SK-N-SH (cell line): ENCODE results near the gene BNIP5. TPM values are rescaled to one million over a fixed set of nuclear protein-coding genes. Genes with fewer than 3 reads are reported as not detected.

Experiments used
- CTCF ChIA-PET: fragments of 300-600, 350-600 bp; formaldehyde crosslinking; extraction: SDS; loops from one replicate; lab custom pipeline; 2021; lab: Yijun Ruan, JAX
- POLR2A ChIA-PET: fragments of 350-600 bp; sonication (Branson Sonifier 250); formaldehyde crosslinking; extraction: SDS; loops from one replicate; lab custom pipeline; 2020; ENCODE audit warnings: antibody characterized with exemption, inconsistent platforms; lab: Yijun Ruan, JAX
- DNase-seq: peaks from one replicate; pipeline ENCODE4 v3.0.0; 2012
- H2AFZ ChIP-seq: fragments of 200-600 bp; sonication (generic); 2 replicates; pipeline ENCODE4 v1.8.1; 2016; ENCODE audit warnings: antibody characterized with exemption, mild to moderate bottlenecking, low read depth
- H3F3A ChIP-seq: fragments of 200-600 bp; sonication (generic); replicated peaks from 2 replicates; pipeline ENCODE3; 2016; ENCODE audit warnings: antibody characterized with exemption, mild to moderate bottlenecking; ENCODE audit not compliant: insufficient read depth
- H3K27ac ChIP-seq, 2 experiments: fragments of 200-500 bp in 1 of 2; fragments of 200-600 bp in 1 of 2; sonication (Bioruptor generic) in 1 of 2; sonication (generic), shearing (Covaris generic) in 1 of 2; 2 replicates each; pipeline versions ENCODE4 v1.5.1 to v1.6.1; 2014 to 2016; ENCODE audit warnings: low read depth in 2 of 2, inconsistent platforms in 1 of 2, low read length in 1 of 2, mild to moderate bottlenecking in 1 of 2, mixed read lengths in 1 of 2
- H3K27me3 ChIP-seq: fragments of 200-600 bp; sonication (generic), shearing (Covaris generic); 2 replicates; pipeline ENCODE4 v1.6.1; 2016; ENCODE audit warnings: mixed run types; ENCODE audit not compliant: insufficient read depth
- H3K36me3 ChIP-seq, 2 experiments: fragments of 200-500 bp in 1 of 2; fragments of 200-600 bp in 1 of 2; sonication (Bioruptor generic) in 1 of 2; sonication (generic) in 1 of 2; replicated peaks in 1 of 2; 2 replicates each; pipeline versions ENCODE3 to v1.5.1; 2014 to 2016; ENCODE audit warnings: low read length in 1 of 2, mild to moderate bottlenecking in 1 of 2; ENCODE audit not compliant: insufficient read depth in 2 of 2, control insufficient read depth in 1 of 2
- H3K4me1 ChIP-seq, 2 experiments: fragments of 200-500 bp in 1 of 2; fragments of 200-600 bp in 1 of 2; sonication (Bioruptor generic) in 1 of 2; sonication (generic), shearing (Covaris generic) in 1 of 2; 2 replicates each; pipeline versions ENCODE4 v1.5.1 to v1.6.1; 2014 to 2016; ENCODE audit warnings: low read depth in 1 of 2, low read length in 1 of 2, mixed run types in 1 of 2; ENCODE audit not compliant: insufficient read depth in 2 of 2, control insufficient read depth in 1 of 2
- H3K4me2 ChIP-seq: fragments of 200-600 bp; sonication (generic), shearing (Covaris generic); 2 replicates; pipeline ENCODE4 v1.6.1; 2017; ENCODE audit warnings: mixed run types
- H3K4me3 ChIP-seq, 2 experiments: fragments of 200-500 bp in 1 of 2; fragments of 200-600 bp in 1 of 2; sonication (Bioruptor generic) in 1 of 2; sonication (generic), shearing (Covaris generic) in 1 of 2; 2 replicates each; pipeline versions ENCODE4 v1.5.1 to v1.8.1; 2014 to 2016; ENCODE audit warnings: low read depth in 2 of 2, inconsistent platforms in 1 of 2, low read length in 1 of 2, mild to moderate bottlenecking in 1 of 2, mixed read lengths in 1 of 2, moderate library complexity in 1 of 2
- H3K79me2 ChIP-seq: fragments of 200-600 bp; sonication (generic); 2 replicates; pipeline ENCODE4 v1.8.1; 2017; ENCODE audit warnings: mild to moderate bottlenecking; ENCODE audit not compliant: insufficient read depth
- H3K9ac ChIP-seq: fragments of 200-600 bp; sonication (generic); 2 replicates; pipeline ENCODE4 v1.6.1; 2017; ENCODE audit warnings: mixed run types
- H3K9me2 ChIP-seq: fragments of 200-600 bp; sonication (generic); 2 replicates; pipeline ENCODE4 v1.6.1; 2017; ENCODE audit warnings: mixed run types
- H3K9me3 ChIP-seq: fragments of 200-600 bp; sonication (generic); 2 replicates; pipeline ENCODE4 v1.6.1; 2017; ENCODE audit warnings: mixed run types, mild to moderate bottlenecking, moderate library complexity
- H4K20me1 ChIP-seq: fragments of 200-600 bp; sonication (generic); 2 replicates; pipeline ENCODE4 v1.6.1; 2017; ENCODE audit warnings: mild to moderate bottlenecking, mixed run types; ENCODE audit not compliant: insufficient read depth
- EP300 ChIP-seq, 2 experiments: IDR thresholded peaks; 2 replicates each; pipeline versions ENCODE4 v1.4.0 to v1.6.1; 2012; ENCODE audit warnings: borderline replicate concordance in 1 of 2, low read depth in 1 of 2, low read length in 1 of 2
- FOSL2 ChIP-seq: IDR thresholded peaks from 2 replicates; pipeline ENCODE4 v1.4.0; 2012; ENCODE audit warnings: low read depth, mild to moderate bottlenecking, moderate library complexity, borderline replicate concordance
- FOXM1 ChIP-seq: IDR thresholded peaks from 2 replicates; pipeline ENCODE4 v1.4.0; 2012; ENCODE audit warnings: low read depth, mild to moderate bottlenecking
- JUND ChIP-seq: IDR thresholded peaks from 2 replicates; pipeline ENCODE4 v1.4.0; 2012
- MEF2A ChIP-seq: IDR thresholded peaks from 2 replicates; pipeline ENCODE4 v1.4.0; 2012; ENCODE audit warnings: low read depth, borderline replicate concordance
- RFX5 ChIP-seq: IDR thresholded peaks from 2 replicates; pipeline ENCODE4 v1.6.1; 2012; ENCODE audit warnings: mild to moderate bottlenecking, improper control_type of control experiment, low read length
- TAF1 ChIP-seq: IDR thresholded peaks from 2 replicates; pipeline ENCODE4 v1.6.1; 2012; ENCODE audit warnings: low read depth, mild to moderate bottlenecking, low read length, moderate library complexity, borderline replicate concordance
- TEAD4 ChIP-seq: IDR thresholded peaks from 2 replicates; pipeline ENCODE4 v1.4.0; 2012; ENCODE audit warnings: mild to moderate bottlenecking, borderline replicate concordance; ENCODE audit not compliant: insufficient read depth
- YY1 ChIP-seq: IDR thresholded peaks from 2 replicates; pipeline ENCODE4 v1.4.0; 2012; ENCODE audit warnings: low read depth, mild to moderate bottlenecking
- WGBS: methylation state at CpG from one replicate; pipeline ENCODE4 v1.1.6; 2017; ENCODE audit warnings: low lambda C conversion rate; 5-methylcytosine and 5-hydroxymethylcytosine counted together
- polyA plus RNA-seq, 3 experiments: library from polyadenylated mRNA; depleted of rRNA; stranded (reverse); fragments of >200 nt; gene quantifications; 2 replicates each; pipeline ENCODE4 v1.2.3, GENCODE V29; 2012
- TF ChIP-seq, protein P1 (sequence below): IDR thresholded peaks from 2 replicates; pipeline ENCODE4 v1.6.1; 2012; ENCODE audit warnings: mild to moderate bottlenecking, low read depth, low read length, moderate library complexity
- TF ChIP-seq, protein P2 (sequence below): IDR thresholded peaks from 2 replicates; pipeline ENCODE4 v1.4.0; 2012; ENCODE audit warnings: low read depth, borderline replicate concordance
- TF ChIP-seq, protein P3 (sequence below): fragments of 200-600 bp; sonication (generic); IDR thresholded peaks from 2 replicates; pipeline ENCODE4 v1.6.1; 2017; ENCODE audit warnings: antibody characterized with exemption, mild to moderate bottlenecking, moderate library complexity
- TF ChIP-seq, protein P4 (sequence below): IDR thresholded peaks from 2 replicates; pipeline ENCODE4 v1.4.0; 2012; ENCODE audit warnings: low read depth
- TF ChIP-seq, protein P5 (sequence below): IDR thresholded peaks from 2 replicates; pipeline ENCODE4 v1.4.0; 2012; ENCODE audit warnings: low read depth, borderline replicate concordance

BNIP5 gene
- polyA plus RNA-seq, 1 of the 3 experiments (the other 2 are of a cell fraction): not detected

DNA sequence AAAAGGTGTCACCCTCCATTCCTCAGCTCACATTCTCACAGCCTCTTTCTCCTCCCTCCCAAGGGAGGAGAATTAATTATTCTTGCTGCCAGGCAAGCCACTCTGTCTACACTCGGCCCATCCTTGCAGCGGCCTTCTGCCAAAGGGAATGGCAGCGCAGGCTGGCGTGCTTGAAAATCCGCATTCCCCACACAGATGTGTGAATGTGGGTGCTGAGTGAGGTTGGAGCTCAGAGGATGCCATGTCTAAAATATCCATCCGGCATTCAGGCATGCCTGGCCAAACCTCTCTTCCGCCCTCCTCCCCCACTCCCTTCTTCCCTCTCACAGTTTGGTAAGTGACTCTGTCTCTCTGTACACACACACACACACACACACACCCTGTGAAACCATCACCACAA is 39.2 kb downstream of the BNIP5 start:
- Histone ChIP-seq H3F3A (no peaks in the 10 kb centered on the region), H4K20me1 (no peaks in the 10 kb centered on the region), H3K9ac (no peak overlapping the region), H3K36me3 (no peaks in the 10 kb centered on the region), H3K4me1 (no peaks in the 10 kb centered on the region; a peak in 1 of 4 replicates), H2AFZ (no peak overlapping the region), H3K9me2 (no peaks in the 10 kb centered on the region), H3K9me3 (no peaks in the 10 kb centered on the region), H3K4me3 (no peak overlapping the region), H3K27ac (no peak overlapping the region), H3K4me2 (no peak overlapping the region), H3K27me3 (no peaks in the 10 kb centered on the region; the same call in 1 of the 2 replicates), H3K79me2 (no peaks in the 10 kb centered on the region)
- ChIA-PET POLR2A (no interaction called here), CTCF (interaction anchor here (0.7 to 1.8 kb wide), 6 partner anchors 8 to 64 kb away, joined by 3 to 5 read pairs (median 4); no protein-coding TSS in a partner anchor)
- no peak for DNase-seq
- 83% methylated on average over 7 of the region's 7 CpGs for WGBS
- TF ChIP-seq FOSL2 (no peak), TAF1 (no peak), FOXM1 (no peak), JUND (no peak)
- TF ChIP-seq, protein P1, sequence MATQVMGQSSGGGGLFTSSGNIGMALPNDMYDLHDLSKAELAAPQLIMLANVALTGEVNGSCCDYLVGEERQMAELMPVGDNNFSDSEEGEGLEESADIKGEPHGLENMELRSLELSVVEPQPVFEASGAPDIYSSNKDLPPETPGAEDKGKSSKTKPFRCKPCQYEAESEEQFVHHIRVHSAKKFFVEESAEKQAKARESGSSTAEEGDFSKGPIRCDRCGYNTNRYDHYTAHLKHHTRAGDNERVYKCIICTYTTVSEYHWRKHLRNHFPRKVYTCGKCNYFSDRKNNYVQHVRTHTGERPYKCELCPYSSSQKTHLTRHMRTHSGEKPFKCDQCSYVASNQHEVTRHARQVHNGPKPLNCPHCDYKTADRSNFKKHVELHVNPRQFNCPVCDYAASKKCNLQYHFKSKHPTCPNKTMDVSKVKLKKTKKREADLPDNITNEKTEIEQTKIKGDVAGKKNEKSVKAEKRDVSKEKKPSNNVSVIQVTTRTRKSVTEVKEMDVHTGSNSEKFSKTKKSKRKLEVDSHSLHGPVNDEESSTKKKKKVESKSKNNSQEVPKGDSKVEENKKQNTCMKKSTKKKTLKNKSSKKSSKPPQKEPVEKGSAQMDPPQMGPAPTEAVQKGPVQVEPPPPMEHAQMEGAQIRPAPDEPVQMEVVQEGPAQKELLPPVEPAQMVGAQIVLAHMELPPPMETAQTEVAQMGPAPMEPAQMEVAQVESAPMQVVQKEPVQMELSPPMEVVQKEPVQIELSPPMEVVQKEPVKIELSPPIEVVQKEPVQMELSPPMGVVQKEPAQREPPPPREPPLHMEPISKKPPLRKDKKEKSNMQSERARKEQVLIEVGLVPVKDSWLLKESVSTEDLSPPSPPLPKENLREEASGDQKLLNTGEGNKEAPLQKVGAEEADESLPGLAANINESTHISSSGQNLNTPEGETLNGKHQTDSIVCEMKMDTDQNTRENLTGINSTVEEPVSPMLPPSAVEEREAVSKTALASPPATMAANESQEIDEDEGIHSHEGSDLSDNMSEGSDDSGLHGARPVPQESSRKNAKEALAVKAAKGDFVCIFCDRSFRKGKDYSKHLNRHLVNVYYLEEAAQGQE: no peak
- TF ChIP-seq, protein P2, sequence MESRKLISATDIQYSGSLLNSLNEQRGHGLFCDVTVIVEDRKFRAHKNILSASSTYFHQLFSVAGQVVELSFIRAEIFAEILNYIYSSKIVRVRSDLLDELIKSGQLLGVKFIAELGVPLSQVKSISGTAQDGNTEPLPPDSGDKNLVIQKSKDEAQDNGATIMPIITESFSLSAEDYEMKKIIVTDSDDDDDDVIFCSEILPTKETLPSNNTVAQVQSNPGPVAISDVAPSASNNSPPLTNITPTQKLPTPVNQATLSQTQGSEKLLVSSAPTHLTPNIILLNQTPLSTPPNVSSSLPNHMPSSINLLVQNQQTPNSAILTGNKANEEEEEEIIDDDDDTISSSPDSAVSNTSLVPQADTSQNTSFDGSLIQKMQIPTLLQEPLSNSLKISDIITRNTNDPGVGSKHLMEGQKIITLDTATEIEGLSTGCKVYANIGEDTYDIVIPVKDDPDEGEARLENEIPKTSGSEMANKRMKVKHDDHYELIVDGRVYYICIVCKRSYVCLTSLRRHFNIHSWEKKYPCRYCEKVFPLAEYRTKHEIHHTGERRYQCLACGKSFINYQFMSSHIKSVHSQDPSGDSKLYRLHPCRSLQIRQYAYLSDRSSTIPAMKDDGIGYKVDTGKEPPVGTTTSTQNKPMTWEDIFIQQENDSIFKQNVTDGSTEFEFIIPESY: no peak
- TF ChIP-seq, protein P3, sequence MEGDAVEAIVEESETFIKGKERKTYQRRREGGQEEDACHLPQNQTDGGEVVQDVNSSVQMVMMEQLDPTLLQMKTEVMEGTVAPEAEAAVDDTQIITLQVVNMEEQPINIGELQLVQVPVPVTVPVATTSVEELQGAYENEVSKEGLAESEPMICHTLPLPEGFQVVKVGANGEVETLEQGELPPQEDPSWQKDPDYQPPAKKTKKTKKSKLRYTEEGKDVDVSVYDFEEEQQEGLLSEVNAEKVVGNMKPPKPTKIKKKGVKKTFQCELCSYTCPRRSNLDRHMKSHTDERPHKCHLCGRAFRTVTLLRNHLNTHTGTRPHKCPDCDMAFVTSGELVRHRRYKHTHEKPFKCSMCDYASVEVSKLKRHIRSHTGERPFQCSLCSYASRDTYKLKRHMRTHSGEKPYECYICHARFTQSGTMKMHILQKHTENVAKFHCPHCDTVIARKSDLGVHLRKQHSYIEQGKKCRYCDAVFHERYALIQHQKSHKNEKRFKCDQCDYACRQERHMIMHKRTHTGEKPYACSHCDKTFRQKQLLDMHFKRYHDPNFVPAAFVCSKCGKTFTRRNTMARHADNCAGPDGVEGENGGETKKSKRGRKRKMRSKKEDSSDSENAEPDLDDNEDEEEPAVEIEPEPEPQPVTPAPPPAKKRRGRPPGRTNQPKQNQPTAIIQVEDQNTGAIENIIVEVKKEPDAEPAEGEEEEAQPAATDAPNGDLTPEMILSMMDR: no peak
- TF ChIP-seq, protein P4, sequence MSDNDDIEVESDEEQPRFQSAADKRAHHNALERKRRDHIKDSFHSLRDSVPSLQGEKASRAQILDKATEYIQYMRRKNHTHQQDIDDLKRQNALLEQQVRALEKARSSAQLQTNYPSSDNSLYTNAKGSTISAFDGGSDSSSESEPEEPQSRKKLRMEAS: no peak

DNA sequence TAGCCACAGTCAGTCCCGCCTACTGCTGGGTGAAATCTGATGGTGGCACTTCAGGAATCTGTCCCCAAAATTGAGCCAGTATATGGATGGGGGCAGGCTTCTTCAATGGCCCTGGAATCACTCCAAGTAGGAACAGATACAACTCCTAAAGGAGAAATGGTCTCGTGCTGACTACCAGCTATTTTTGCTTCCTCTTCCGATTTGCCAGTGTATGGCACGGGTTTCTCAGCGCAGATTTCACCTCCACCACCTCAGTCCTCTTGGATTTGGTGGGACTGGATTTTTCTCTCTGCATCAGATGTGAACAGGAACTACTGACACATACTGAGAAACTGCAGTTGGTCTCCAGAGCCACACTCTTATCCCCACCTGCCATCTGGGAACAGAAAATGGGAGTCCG is 39.6 kb downstream of the BNIP5 start:
- CTCF ChIA-PET: interaction anchor here (0.7 to 1.8 kb wide), 6 partner anchors 9 to 64 kb away, joined by 3 to 5 read pairs (median 4); no protein-coding TSS in a partner anchor
- H3K27ac ChIP-seq: no peak overlapping the region
- no peaks in the 10 kb centered on the region for H3K4me1 ChIP-seq
- H3K79me2 ChIP-seq: no peaks in the 10 kb centered on the region
- H3K9me2 ChIP-seq: no peaks in the 10 kb centered on the region
- POLR2A ChIA-PET: no interaction called here
- no peaks in the 10 kb centered on the region for H3K9me3 ChIP-seq
- no peak overlapping the region for H3K9ac ChIP-seq
- H3K4me2 ChIP-seq: no peak overlapping the region
- no peaks in the 10 kb centered on the region; the same call in 1 of the 2 replicates for H3K27me3 ChIP-seq
- 80% methylated on average over 6 of the region's 6 CpGs for WGBS
- no peak for DNase-seq
- no peak overlapping the region for H2AFZ ChIP-seq
- no peak for TF ChIP-seq RFX5
- TF ChIP-seq, protein P5, sequence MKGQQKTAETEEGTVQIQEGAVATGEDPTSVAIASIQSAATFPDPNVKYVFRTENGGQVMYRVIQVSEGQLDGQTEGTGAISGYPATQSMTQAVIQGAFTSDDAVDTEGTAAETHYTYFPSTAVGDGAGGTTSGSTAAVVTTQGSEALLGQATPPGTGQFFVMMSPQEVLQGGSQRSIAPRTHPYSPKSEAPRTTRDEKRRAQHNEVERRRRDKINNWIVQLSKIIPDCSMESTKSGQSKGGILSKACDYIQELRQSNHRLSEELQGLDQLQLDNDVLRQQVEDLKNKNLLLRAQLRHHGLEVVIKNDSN: no peak
- no peak for TF ChIP-seq YY1
- TF ChIP-seq TEAD4: no peak
- no peak for TF ChIP-seq EP300 (IDR thresholded peaks at IDR 0.05; ENCODE audit: borderline replicate concordance in 1 of 2, low read depth in 1 of 2, low read length in 1 of 2)
- TF ChIP-seq MEF2A: no peak
- TF ChIP-seq, protein P4: no peak
- H4K20me1 ChIP-seq: no peaks in the 10 kb centered on the region
- H3F3A ChIP-seq: no peaks in the 10 kb centered on the region
- H3K36me3 ChIP-seq: no peaks in the 10 kb centered on the region
- H3K4me3 ChIP-seq: no peak overlapping the region
